H1 (cell line): Measurements from ENCODE around the gene GTF2IRD1. TPM values are rescaled to one million over a fixed set of nuclear protein-coding genes. Genes with fewer than 3 reads are reported as not detected.

Experiments used
- CHD1 ChIP-seq: IDR thresholded peaks from 2 replicates; pipeline ENCODE4 v1.6.1; 2012; ENCODE audit warnings: low read depth, low read length, improper control_type of control experiment
- CHD7 ChIP-seq: fragments of 300-600 bp; sonication (generic); IDR thresholded peaks from 2 replicates; pipeline ENCODE4 v1.7.1; 2012; ENCODE audit warnings: low read length, moderate library complexity, mild to moderate bottlenecking, inconsistent platforms; ENCODE audit not compliant: insufficient replicate concordance
- EZH2 ChIP-seq: fragments of 200-600 bp; sonication (generic); IDR thresholded peaks from 2 replicates; pipeline ENCODE4 v1.7.1; 2012; ENCODE audit warnings: low read depth, mild to moderate bottlenecking, moderate library complexity, low read length, inconsistent platforms; ENCODE audit not compliant: severe bottlenecking
- MAFK ChIP-seq: IDR thresholded peaks from 2 replicates; pipeline ENCODE4 v1.6.1; 2012; ENCODE audit warnings: low read depth, mild to moderate bottlenecking, improper control_type of control experiment, low read length
- polyA plus RNA-seq, 7 experiments: library from polyadenylated mRNA; depleted of rRNA in 3 of 7; stranded (reverse) in 5 of 7; unstranded in 2 of 7; fragments of >200 nt in 5 of 7; fragments of 200-250 nt in 2 of 7; gene quantifications; 1 replicate in 5 of 7; 2 replicates in 1 of 7; 4 replicates in 1 of 7; pipeline versions ENCODE4 v1.2.1 to v1.2.3, GENCODE V29; 2011 to 2013; ENCODE audit warnings: missing spikeins in 2 of 7, mixed read lengths in 2 of 7
- total RNA-seq: library from RNA; stranded (reverse); fragmentation: NEBNext Ultra II Directional; extraction: Animal tissue kit (Norgen Biotek cat#: 25700); gene quantifications from 2 replicates; pipeline ENCODE4 v1.2.1, GENCODE V29; 2021

Gene GTF2IRD1
- total and polyA plus RNA-seq, 2 of the 8 experiments (the other 6 are each of a cell fraction or from before 2014, with no cell fraction given): 27.4 to 45.4 TPM

GRCh38 chr7:74498354-74498753 is 44.6 kb downstream of the GTF2IRD1 start (continued):
- TF ChIP-seq CHD7: no peak
- TF ChIP-seq CHD1: no peak
- no peak for TF ChIP-seq EZH2
- no peak for TF ChIP-seq MAFK
